H9 (cell line): ENCODE measurements around the gene ACVR1B. TPM values are rescaled to one million over a fixed set of nuclear protein-coding genes. Genes with fewer than 3 reads are reported as not detected.

Experiments used
- DNase-seq: peaks from one replicate; pipeline ENCODE4 v3.0.0-alpha.2; 2017
- H2AFZ ChIP-seq: one replicate; pipeline ENCODE4 v1.6.1; 2013; ENCODE audit warnings: mild to moderate bottlenecking, low read length, control low read depth, moderate library complexity
- H2AK5ac ChIP-seq: 2 replicates; pipeline ENCODE4 v1.6.1; 2013; ENCODE audit warnings: low read length, control low read depth, mixed read lengths; ENCODE audit not compliant: insufficient read length
- H2BK120ac ChIP-seq: one replicate; pipeline ENCODE4 v1.6.1; 2013; ENCODE audit warnings: low read depth, mild to moderate bottlenecking, low read length, control low read depth, inconsistent platforms; ENCODE audit not compliant: poor library complexity, severe bottlenecking
- H2BK12ac ChIP-seq: 2 replicates; pipeline ENCODE4 v1.6.1; 2013; ENCODE audit warnings: low read length, control low read depth, mixed read lengths, low read depth; ENCODE audit not compliant: insufficient read length
- H2BK15ac ChIP-seq: 2 replicates; pipeline ENCODE4 v1.6.1; 2013; ENCODE audit warnings: low read depth, low read length, control low read depth
- H2BK20ac ChIP-seq: one replicate; pipeline ENCODE4 v1.6.1; 2013; ENCODE audit warnings: low read depth, mild to moderate bottlenecking, low read length, control low read depth, inconsistent platforms; ENCODE audit not compliant: poor library complexity, severe bottlenecking
- H2BK5ac ChIP-seq: 2 replicates; pipeline ENCODE4 v1.6.1; 2013; ENCODE audit warnings: low read length, control low read depth, mixed read lengths; ENCODE audit not compliant: insufficient read length
- H3K14ac ChIP-seq: 2 replicates; pipeline ENCODE4 v1.6.1; 2013; ENCODE audit warnings: low read length, control low read depth; ENCODE audit not compliant: insufficient read depth
- H3K18ac ChIP-seq: 2 replicates; pipeline ENCODE4 v1.6.1; 2013; ENCODE audit warnings: low read depth, mild to moderate bottlenecking, mixed read lengths, low read length, control low read depth; ENCODE audit not compliant: insufficient read length
- H3K23ac ChIP-seq: 2 replicates; pipeline ENCODE4 v1.6.1; 2013; ENCODE audit warnings: low read length, control low read depth, mixed read lengths, low read depth; ENCODE audit not compliant: insufficient read length
- H3K23me2 ChIP-seq: 2 replicates; pipeline ENCODE4 v1.6.1; 2013; ENCODE audit warnings: low read depth, mild to moderate bottlenecking, mixed read lengths, low read length, control low read depth; ENCODE audit not compliant: insufficient read length, poor library complexity, severe bottlenecking
- H3K27ac ChIP-seq: 2 replicates; pipeline ENCODE4 v1.5.1; 2013; ENCODE audit warnings: low read length, control low read depth, mixed read lengths, low read depth; ENCODE audit not compliant: insufficient read length
- H3K27me3 ChIP-seq: 2 replicates; pipeline ENCODE4 v1.6.1; 2013; ENCODE audit warnings: low read length, control low read depth, inconsistent platforms; ENCODE audit not compliant: insufficient read depth
- H3K4ac ChIP-seq: 2 replicates; pipeline ENCODE4 v1.6.1; 2013; ENCODE audit warnings: low read depth, mild to moderate bottlenecking, control low read depth, inconsistent platforms, low read length, moderate library complexity
- H3K4me1 ChIP-seq: 2 replicates; pipeline ENCODE4 v1.6.1; 2013; ENCODE audit warnings: low read length, control low read depth, inconsistent platforms; ENCODE audit not compliant: insufficient read depth
- H3K4me2 ChIP-seq: 2 replicates; pipeline ENCODE4 v1.6.1; 2013; ENCODE audit warnings: low read length, control low read depth, mixed read lengths; ENCODE audit not compliant: insufficient read length, insufficient read depth
- H3K56ac ChIP-seq: 2 replicates; pipeline ENCODE4 v1.6.1; 2013; ENCODE audit warnings: low read depth, mild to moderate bottlenecking, mixed read lengths, low read length, control low read depth; ENCODE audit not compliant: insufficient read length
- H3K79me1 ChIP-seq: 2 replicates; pipeline ENCODE4 v1.6.1; 2013; ENCODE audit warnings: low read depth, mild to moderate bottlenecking, moderate library complexity, low read length, control low read depth, inconsistent platforms; ENCODE audit not compliant: insufficient read depth, poor library complexity, severe bottlenecking
- H3K79me2 ChIP-seq: 2 replicates; pipeline ENCODE4 v1.6.1; 2013; ENCODE audit warnings: low read length, control low read depth, inconsistent platforms; ENCODE audit not compliant: insufficient read depth
- H3K9ac ChIP-seq: 2 replicates; pipeline ENCODE4 v1.6.1; 2013; ENCODE audit warnings: low read length, control low read depth, mixed read lengths; ENCODE audit not compliant: insufficient read length; ENCODE audit errors: extremely low read depth
- H3K9me3 ChIP-seq: one replicate; pipeline ENCODE4 v1.6.1; 2013; ENCODE audit warnings: low read depth, low read length, inconsistent platforms; ENCODE audit not compliant: control insufficient read depth
- H3T11ph ChIP-seq: one replicate; pipeline ENCODE4 v1.6.1; 2013; ENCODE audit warnings: mild to moderate bottlenecking, low read length, control low read depth, inconsistent platforms
- H4K20me1 ChIP-seq: one replicate; pipeline ENCODE4 v1.6.1; 2013; ENCODE audit not compliant: control insufficient read depth, insufficient read length, insufficient read depth
- H4K5ac ChIP-seq: 2 replicates; pipeline ENCODE4 v1.6.1; 2013; ENCODE audit warnings: low read depth, mild to moderate bottlenecking, mixed read lengths, low read length, control low read depth; ENCODE audit not compliant: insufficient read length
- H4K8ac ChIP-seq: replicated peaks from 2 replicates; pipeline ENCODE4 v1.6.1; 2013; ENCODE audit warnings: low read length, control low read depth, mixed read lengths, low read depth; ENCODE audit not compliant: insufficient read length
- H4K91ac ChIP-seq: 2 replicates; pipeline ENCODE4 v1.6.1; 2013; ENCODE audit warnings: low read depth, mild to moderate bottlenecking, moderate library complexity, mixed read lengths, low read length, control low read depth; ENCODE audit not compliant: insufficient read length
- H3K27ac Mint-ChIP-seq, 3 experiments: 2 replicates in 2 of 3; 3 replicates in 1 of 3; pipeline ENCODE4 v1.8.0; 2020 to 2021; ENCODE audit warnings: mixed read lengths in 3 of 3, mild to moderate bottlenecking in 1 of 3, moderate library complexity in 1 of 3
- H3K27me3 Mint-ChIP-seq: 2 replicates; pipeline ENCODE4 v1.8.0; 2021; ENCODE audit warnings: low read depth, mild to moderate bottlenecking, moderate library complexity, mixed read lengths
- H3K36me3 Mint-ChIP-seq, 3 experiments: 2 replicates in 2 of 3; 3 replicates in 1 of 3; pipeline ENCODE4 v1.8.0; 2020 to 2021; ENCODE audit warnings: low read depth in 3 of 3, mixed read lengths in 3 of 3; ENCODE audit not compliant: insufficient read depth in 1 of 3
- H3K4me1 Mint-ChIP-seq, 2 experiments: 2 replicates each; pipeline ENCODE4 v1.8.0; 2020; ENCODE audit warnings: mixed read lengths in 2 of 2
- H3K4me3 Mint-ChIP-seq, 2 experiments: 2 replicates in 1 of 2; 3 replicates in 1 of 2; pipeline ENCODE4 v1.8.0; 2020 to 2021; ENCODE audit warnings: mild to moderate bottlenecking in 2 of 2, mixed read lengths in 2 of 2, moderate library complexity in 1 of 2
- H3K9me3 Mint-ChIP-seq, 2 experiments: 2 replicates in 1 of 2; 3 replicates in 1 of 2; pipeline ENCODE4 v1.8.0; 2020; ENCODE audit warnings: mild to moderate bottlenecking in 2 of 2, mixed read lengths in 2 of 2, moderate library complexity in 1 of 2
- WGBS: extraction: QIAGEN DNeasy Blood & Tissue Kit; methylation state at CpG from one replicate; pipeline ENCODE4 v1.1.7; 2013; ENCODE audit warnings: missing lambda C conversion rate, low lambda C conversion rate, mixed read lengths; ENCODE audit not compliant: insufficient read length; ENCODE audit errors: extremely low coverage; 5-methylcytosine and 5-hydroxymethylcytosine counted together
- total RNA-seq: library from RNA; stranded (reverse); gene quantifications from 2 replicates; pipeline ENCODE4 v1.2.1, GENCODE V29; 2021
- TF ChIP-seq, protein P1 (sequence below): fragments of 200-600 bp; sonication (generic); conservative IDR thresholded peaks from 3 replicates; pipeline ENCODE4 v1.8.0; 2021; ENCODE audit warnings: antibody characterized with exemption, mild to moderate bottlenecking

The ACVR1B gene
- total RNA-seq, 1 experiment from 2014 or later: 16.3 TPM

DNA sequence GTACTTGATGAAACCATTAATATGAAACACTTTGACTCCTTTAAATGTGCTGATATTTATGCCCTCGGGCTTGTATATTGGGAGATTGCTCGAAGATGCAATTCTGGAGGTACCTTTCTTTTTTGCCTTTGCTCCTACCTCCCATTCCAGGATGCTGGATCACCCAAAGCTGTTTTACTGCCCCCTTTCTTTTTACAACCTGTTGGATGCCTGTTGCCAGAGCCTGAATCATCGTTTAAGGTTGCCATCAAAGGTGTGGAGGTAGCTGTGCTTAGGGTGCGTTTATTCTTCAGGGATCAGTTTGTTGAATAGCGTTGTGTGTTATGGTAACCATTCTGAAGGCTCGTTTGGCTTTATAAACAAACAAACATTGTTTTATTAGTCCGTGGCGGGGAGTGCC lies 35.3 kb downstream of the ACVR1B start:
- H3K4me1 ChIP-seq: no peaks in the 10 kb centered on the region
- H3K4me1 Mint-ChIP-seq: no peaks in the 10 kb centered on the region
- no peak overlapping the region for H2AFZ ChIP-seq
- H4K20me1 ChIP-seq: no peaks in the 10 kb centered on the region
- no peak overlapping the region for H3K27ac Mint-ChIP-seq
- H2BK20ac ChIP-seq: no peak overlapping the region
- no peak overlapping the region for H4K91ac ChIP-seq
- no CpG with 5 or more reads among the region's 8 CpGs for whole genome bisulfite sequencing
- no peaks in the 10 kb centered on the region for H3K23me2 ChIP-seq
- H2BK5ac ChIP-seq: no peak overlapping the region
- no peak overlapping the region for H2AK5ac ChIP-seq
- TF ChIP-seq, protein P1, sequence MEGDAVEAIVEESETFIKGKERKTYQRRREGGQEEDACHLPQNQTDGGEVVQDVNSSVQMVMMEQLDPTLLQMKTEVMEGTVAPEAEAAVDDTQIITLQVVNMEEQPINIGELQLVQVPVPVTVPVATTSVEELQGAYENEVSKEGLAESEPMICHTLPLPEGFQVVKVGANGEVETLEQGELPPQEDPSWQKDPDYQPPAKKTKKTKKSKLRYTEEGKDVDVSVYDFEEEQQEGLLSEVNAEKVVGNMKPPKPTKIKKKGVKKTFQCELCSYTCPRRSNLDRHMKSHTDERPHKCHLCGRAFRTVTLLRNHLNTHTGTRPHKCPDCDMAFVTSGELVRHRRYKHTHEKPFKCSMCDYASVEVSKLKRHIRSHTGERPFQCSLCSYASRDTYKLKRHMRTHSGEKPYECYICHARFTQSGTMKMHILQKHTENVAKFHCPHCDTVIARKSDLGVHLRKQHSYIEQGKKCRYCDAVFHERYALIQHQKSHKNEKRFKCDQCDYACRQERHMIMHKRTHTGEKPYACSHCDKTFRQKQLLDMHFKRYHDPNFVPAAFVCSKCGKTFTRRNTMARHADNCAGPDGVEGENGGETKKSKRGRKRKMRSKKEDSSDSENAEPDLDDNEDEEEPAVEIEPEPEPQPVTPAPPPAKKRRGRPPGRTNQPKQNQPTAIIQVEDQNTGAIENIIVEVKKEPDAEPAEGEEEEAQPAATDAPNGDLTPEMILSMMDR: no peak
- no peak overlapping the region for H3K27ac ChIP-seq
- no peak overlapping the region for H2BK12ac ChIP-seq
- H4K8ac ChIP-seq: no peak overlapping the region
- no peak overlapping the region for H2BK15ac ChIP-seq
- no peaks in the 10 kb centered on the region for H3K27me3 ChIP-seq
- H3K14ac ChIP-seq: no peak overlapping the region
- no peaks in the 10 kb centered on the region for H3K79me2 ChIP-seq
- no peak overlapping the region for H3K9ac ChIP-seq
- H3K4me3 Mint-ChIP-seq: no peak overlapping the region
- H3K27me3 Mint-ChIP-seq: no peaks in the 10 kb centered on the region
- no peak overlapping the region for H3K18ac ChIP-seq
- H3K4me2 ChIP-seq: no peak overlapping the region
- H3K36me3 Mint-ChIP-seq: peaks cover 20 to 52% (median 37%) of the 10 kb centered on the region in 3 experiments; a peak in 6 of 7 replicates
- H2BK120ac ChIP-seq: no peak overlapping the region
- no peak overlapping the region for H3K23ac ChIP-seq
- no peaks in the 10 kb centered on the region for H3K9me3 Mint-ChIP-seq
- H3K79me1 ChIP-seq: no peaks in the 10 kb centered on the region
- no peak overlapping the region for H3K4ac ChIP-seq
- DNase-seq: no peak
- no peak overlapping the region for H3T11ph ChIP-seq
- H4K5ac ChIP-seq: no peak overlapping the region
- no peaks in the 10 kb centered on the region for H3K9me3 ChIP-seq
- H3K56ac ChIP-seq: no peak overlapping the region
